A673 (cell line): ENCODE results near the gene FNDC3B. TPM values are rescaled to one million over a fixed set of nuclear protein-coding genes. Genes with fewer than 3 reads are reported as not detected.

Experiments used
- BruUV-seq: library from RNA; stranded (reverse); fragments of 400-500 nt; replicated peaks from 2 replicates; lab custom pipeline; 2021; lab: Mats Ljungman, UMichigan
- CTCF ChIA-PET: fragments of 300-600 bp; sonication (Branson Sonifier 250); formaldehyde crosslinking; loops from one replicate; lab custom pipeline; 2022; ENCODE audit warnings: antibody characterized with exemption; lab: Charles Lee
- POLR2A ChIA-PET: fragments of 300-600 bp; sonication (Branson Sonifier 250); formaldehyde crosslinking; loops from one replicate; lab custom pipeline; 2022; ENCODE audit warnings: antibody characterized with exemption; ENCODE audit not compliant: low non-redundant PET; lab: Charles Lee
- DNase-seq: peaks from one replicate; pipeline ENCODE4 v3.0.0-alpha.2; 2015; ENCODE audit warnings: low spot score
- H3K27ac ChIP-seq: fragments of 200-600 bp; sonication (generic); 2 replicates; pipeline ENCODE4 v1.5.1; 2016; ENCODE audit warnings: mixed run types, low read depth, mild to moderate bottlenecking, mixed read lengths, antibody characterized with exemption, low read length; ENCODE audit not compliant: poor library complexity, severe bottlenecking
- H3K27me3 ChIP-seq: fragments of 200-600 bp; sonication (generic); replicated peaks from 2 replicates; pipeline ENCODE4 v1.6.1; 2017; ENCODE audit warnings: mixed run types, low read depth, mild to moderate bottlenecking, mixed read lengths, antibody characterized with exemption, low read length; ENCODE audit not compliant: insufficient read depth, poor library complexity
- H3K36me3 ChIP-seq: fragments of 200-600 bp; sonication (generic); 2 replicates; pipeline ENCODE4 v1.6.1; 2016; ENCODE audit warnings: mixed run types, mild to moderate bottlenecking, mixed read lengths, antibody characterized with exemption, low read length; ENCODE audit not compliant: insufficient read depth, poor library complexity, severe bottlenecking
- H3K4me1 ChIP-seq: fragments of 200-600 bp; sonication (generic); 2 replicates; pipeline ENCODE4 v1.6.1; 2017; ENCODE audit warnings: mixed run types, mild to moderate bottlenecking, mixed read lengths, antibody characterized with exemption, low read length; ENCODE audit not compliant: insufficient read depth, poor library complexity, severe bottlenecking
- H3K4me3 ChIP-seq: fragments of 200-600 bp; sonication (generic); 2 replicates; pipeline ENCODE4 v1.5.1; 2016; ENCODE audit warnings: low read depth, mixed run types, mild to moderate bottlenecking, mixed read lengths, low read length; ENCODE audit not compliant: poor library complexity, severe bottlenecking
- H3K9me3 ChIP-seq: fragments of 200-600 bp; sonication (generic); 2 replicates; pipeline ENCODE4 v1.6.1; 2016; ENCODE audit warnings: mixed run types, low read depth, mild to moderate bottlenecking, mixed read lengths, antibody characterized with exemption, low read length; ENCODE audit not compliant: poor library complexity, severe bottlenecking
- CTCF ChIP-seq: fragments of 300-800, 200-600 bp; sonication (generic); conservative IDR thresholded peaks from 2 replicates; pipeline ENCODE4 v1.5.1; 2017; ENCODE audit warnings: low read depth, mild to moderate bottlenecking, antibody characterized with exemption, low read length, moderate library complexity, mixed read lengths
- EZH2 ChIP-seq: fragments of 200-600 bp; sonication (generic); IDR thresholded peaks from 2 replicates; pipeline ENCODE4 v1.6.1; 2017; ENCODE audit warnings: borderline replicate concordance, low read depth, mild to moderate bottlenecking, mixed read lengths, antibody characterized with exemption, low read length; ENCODE audit not compliant: poor library complexity, severe bottlenecking
- intact Hi-C: fragments of 100-400 bp; cut with micrococcal nuclease; formaldehyde crosslinking; loops from one replicate; pipeline ENCODE4 v1.10.0; 2022; ENCODE audit not compliant: unreplicated experiment
- total RNA-seq: library from RNA; stranded (reverse); gene quantifications from 2 replicates; pipeline ENCODE4 v1.2.3, GENCODE V29; 2021

Gene FNDC3B
- total RNA-seq, 1 experiment from 2014 or later = 50.8 TPM

GRCh38 chr3:172046268-172046915, 7.0 kb downstream of the FNDC3B start:
- no peak for TF ChIP-seq CTCF
- TF ChIP-seq EZH2 = no peak
- Histone ChIP-seq H3K27ac (no peak overlapping the region), H3K4me3 (no peak overlapping the region), H3K36me3 (no peaks in the 10 kb centered on the region), H3K4me1 (peaks cover 14% of the 10 kb centered on the region), H3K27me3 (no peaks in the 10 kb centered on the region), H3K9me3 (no peaks in the 10 kb centered on the region)
- BruUV-seq = no TSS peak
- no peak for DNase-seq
- ChIA-PET CTCF (no interaction called here), POLR2A (no interaction called here)
- intact Hi-C loops = no loop called here

- ChIA-PET CTCF (no interaction called here), POLR2A (no interaction called here)
- no TSS peak for BruUV-seq
- no peaks in the 10 kb centered on the region for H3K36me3 ChIP-seq
- no peaks in the 10 kb centered on the region for H3K27me3 ChIP-seq
- no peak for DNase-seq
- H3K9me3 ChIP-seq = no peaks in the 10 kb centered on the region
- no peak overlapping the region for H3K27ac ChIP-seq
- TF ChIP-seq EZH2 (no peak), CTCF (no peak)
- peaks cover 5% of the 10 kb centered on the region for H3K4me1 ChIP-seq
- intact Hi-C loops = no loop called here
- H3K4me3 ChIP-seq = no peak overlapping the region
Measured at GRCh38 chr3:172047567-172048115, 8.3 kb downstream of the FNDC3B start.

- no peak overlapping the region for H3K27ac ChIP-seq
- TF ChIP-seq CTCF = no peak
- TF ChIP-seq EZH2 = no peak
- no TSS peak for BruUV-seq
- POLR2A ChIA-PET = no interaction called here
- no peaks in the 10 kb centered on the region for H3K36me3 ChIP-seq
- H3K4me3 ChIP-seq = no peak overlapping the region
- no peaks in the 10 kb centered on the region for H3K9me3 ChIP-seq
- no peaks in the 10 kb centered on the region for H3K27me3 ChIP-seq
- intact Hi-C loops = no loop called here
- peaks cover 5% of the 10 kb centered on the region for H3K4me1 ChIP-seq
- DNase-seq = no peak
- CTCF ChIA-PET = no interaction called here
Measured at GRCh38 chr3:172048599-172048998, 9.2 kb downstream of the FNDC3B start.
